Measurements from ENCODE around the gene CCDC157. TPM values are rescaled to one million over a fixed set of nuclear protein-coding genes. Genes with fewer than 3 reads are reported as not detected.

The CCDC157 gene
- polyA plus RNA-seq, 1 donor from 2014 or later, result 32.2 TPM

DNA sequence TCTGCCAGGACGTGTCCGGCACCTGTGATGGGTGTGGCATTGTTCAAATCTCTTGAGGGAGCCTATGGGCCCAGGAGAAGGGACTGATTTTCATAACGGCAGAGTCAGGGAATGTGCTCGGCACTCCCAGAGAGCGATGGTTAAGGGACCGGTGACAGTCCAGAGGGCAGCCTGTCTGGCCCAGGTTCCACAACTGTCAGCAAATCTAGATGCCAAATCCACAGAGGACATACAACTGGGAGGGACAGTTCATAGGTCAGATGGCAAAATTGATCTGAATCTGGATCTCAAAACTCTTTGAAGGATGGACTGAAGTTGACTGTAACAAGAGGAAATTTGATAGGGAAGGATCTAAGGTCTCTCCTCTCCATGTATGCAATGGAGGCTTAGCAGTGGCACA is 47.5 kb downstream of the CCDC157 start:
- H3K27ac ChIP-seq (ENCODE audit: low read length), result no peak overlapping the region
- H3K79me2 ChIP-seq (replicated peaks; ENCODE audit: insufficient read depth, low read length), result no peaks in the 10 kb centered on the region
- H3K4me3 ChIP-seq (ENCODE audit: low read length), result no peak overlapping the region
- H3K27me3 ChIP-seq (ENCODE audit: insufficient read depth, low read depth, low read length), result no peaks in the 10 kb centered on the region
- no peak overlapping the region for H3K9ac ChIP-seq (ENCODE audit: low read length)
- no peak overlapping the region for H3K4me2 ChIP-seq (ENCODE audit: low read length)
- no peaks in the 10 kb centered on the region for H3K9me2 ChIP-seq (ENCODE audit: insufficient read depth, low read length)
- no peaks in the 10 kb centered on the region for H3F3A ChIP-seq (ENCODE audit: insufficient read depth, low read length, poor library complexity, severe bottlenecking)
- no peaks in the 10 kb centered on the region for H4K20me1 ChIP-seq (ENCODE audit: insufficient read depth)
- TF ChIP-seq MXI1 (conservative IDR thresholded peaks at IDR 0.05; ENCODE audit: poor library complexity, severe bottlenecking), result no peak
- no peak for TF ChIP-seq TAF1 (IDR thresholded peaks at IDR 0.05; ENCODE audit: low read depth)
- no peak for TF ChIP-seq POLR2AphosphoS5 (IDR thresholded peaks at IDR 0.05)
- no peak for TF ChIP-seq EP300 (conservative IDR thresholded peaks at IDR 0.05; ENCODE audit: poor library complexity, severe bottlenecking)
- no peak for TF ChIP-seq REST (IDR thresholded peaks at IDR 0.05; ENCODE audit: borderline replicate concordance)
- no peak for TF ChIP-seq RAD21 (conservative IDR thresholded peaks at IDR 0.05)
- no peak for TF ChIP-seq EZH2 (IDR thresholded peaks at IDR 0.05; ENCODE audit: borderline replicate concordance, insufficient read depth, low read length, poor library complexity, severe bottlenecking)
- TF ChIP-seq, protein P1, sequence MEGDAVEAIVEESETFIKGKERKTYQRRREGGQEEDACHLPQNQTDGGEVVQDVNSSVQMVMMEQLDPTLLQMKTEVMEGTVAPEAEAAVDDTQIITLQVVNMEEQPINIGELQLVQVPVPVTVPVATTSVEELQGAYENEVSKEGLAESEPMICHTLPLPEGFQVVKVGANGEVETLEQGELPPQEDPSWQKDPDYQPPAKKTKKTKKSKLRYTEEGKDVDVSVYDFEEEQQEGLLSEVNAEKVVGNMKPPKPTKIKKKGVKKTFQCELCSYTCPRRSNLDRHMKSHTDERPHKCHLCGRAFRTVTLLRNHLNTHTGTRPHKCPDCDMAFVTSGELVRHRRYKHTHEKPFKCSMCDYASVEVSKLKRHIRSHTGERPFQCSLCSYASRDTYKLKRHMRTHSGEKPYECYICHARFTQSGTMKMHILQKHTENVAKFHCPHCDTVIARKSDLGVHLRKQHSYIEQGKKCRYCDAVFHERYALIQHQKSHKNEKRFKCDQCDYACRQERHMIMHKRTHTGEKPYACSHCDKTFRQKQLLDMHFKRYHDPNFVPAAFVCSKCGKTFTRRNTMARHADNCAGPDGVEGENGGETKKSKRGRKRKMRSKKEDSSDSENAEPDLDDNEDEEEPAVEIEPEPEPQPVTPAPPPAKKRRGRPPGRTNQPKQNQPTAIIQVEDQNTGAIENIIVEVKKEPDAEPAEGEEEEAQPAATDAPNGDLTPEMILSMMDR (IDR thresholded peaks at IDR 0.05; ENCODE audit: poor library complexity, severe bottlenecking), result no peak
- TF ChIP-seq SMC3 (conservative IDR thresholded peaks at IDR 0.05; ENCODE audit: poor library complexity), result no peak
- H3K9me3 ChIP-seq (ENCODE audit: low read length), result no peaks in the 10 kb centered on the region
- no peaks in the 10 kb centered on the region for H3K36me3 ChIP-seq (ENCODE audit: insufficient read depth, low read length)
- H2AFZ ChIP-seq (ENCODE audit: low read depth, low read length), result no peak overlapping the region

DNA sequence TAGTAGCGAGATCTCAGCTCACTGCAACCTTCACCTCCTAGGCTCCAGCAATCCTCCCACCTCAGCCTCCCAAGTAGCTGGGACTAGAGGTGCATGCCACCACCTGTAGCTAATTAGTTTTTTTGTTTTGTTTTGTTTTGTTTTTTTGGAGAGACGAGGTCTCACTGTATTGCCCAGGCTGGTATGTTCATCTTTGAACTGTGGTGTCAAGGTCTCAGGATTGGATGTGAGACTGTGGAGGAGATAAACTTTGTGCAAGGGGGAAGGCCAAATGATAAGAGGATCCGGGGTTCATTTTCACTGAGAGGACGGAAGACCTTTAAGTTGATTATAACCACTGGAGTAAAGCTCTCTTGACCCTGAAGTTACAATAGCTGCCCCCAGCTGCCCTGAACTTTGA is 48.9 kb downstream of the CCDC157 start:
- TF ChIP-seq SMC3 (conservative IDR thresholded peaks at IDR 0.05; ENCODE audit: poor library complexity) (no peak), MXI1 (conservative IDR thresholded peaks at IDR 0.05; ENCODE audit: poor library complexity, severe bottlenecking) (no peak), EP300 (conservative IDR thresholded peaks at IDR 0.05; ENCODE audit: poor library complexity, severe bottlenecking) (no peak), POLR2AphosphoS5 (IDR thresholded peaks at IDR 0.05) (no peak), REST (IDR thresholded peaks at IDR 0.05; ENCODE audit: borderline replicate concordance) (no peak), EZH2 (IDR thresholded peaks at IDR 0.05; ENCODE audit: borderline replicate concordance, insufficient read depth, low read length, poor library complexity, severe bottlenecking) (no peak)
- TF ChIP-seq, protein P1 (IDR thresholded peaks at IDR 0.05; ENCODE audit: poor library complexity, severe bottlenecking), result no peak

More for the DNA sequence above, 48.9 kb downstream of the CCDC157 start:
- H4K20me1 ChIP-seq (ENCODE audit: insufficient read depth), result no peaks in the 10 kb centered on the region
- H2AFZ ChIP-seq (ENCODE audit: low read depth, low read length), result no peak overlapping the region
- H3K36me3 ChIP-seq (ENCODE audit: insufficient read depth, low read length), result no peaks in the 10 kb centered on the region
- H3K9me3 ChIP-seq (ENCODE audit: low read length), result no peaks in the 10 kb centered on the region
- H3K27ac ChIP-seq (ENCODE audit: low read length), result no peak overlapping the region
- H3K9me2 ChIP-seq (ENCODE audit: insufficient read depth, low read length), result no peaks in the 10 kb centered on the region
- H3K4me2 ChIP-seq (ENCODE audit: low read length), result no peak overlapping the region
- H3F3A ChIP-seq (ENCODE audit: insufficient read depth, low read length, poor library complexity, severe bottlenecking), result no peaks in the 10 kb centered on the region
- no peaks in the 10 kb centered on the region for H3K27me3 ChIP-seq (ENCODE audit: insufficient read depth, low read depth, low read length)
- H3K4me3 ChIP-seq (ENCODE audit: low read length), result no peak overlapping the region
- H3K79me2 ChIP-seq (replicated peaks; ENCODE audit: insufficient read depth, low read length), result no peaks in the 10 kb centered on the region
- no peak overlapping the region for H3K9ac ChIP-seq (ENCODE audit: low read length)
